HepG2 (cell line): ENCODE results near the gene WBP1. TPM values are rescaled to one million over a fixed set of nuclear protein-coding genes. Genes with fewer than 3 reads are reported as not detected.
A peak's percentile ranks its signal among the peaks of the same experiment; 100 is the strongest.

ENCODE experiments used
- E2F1 ChIP-seq: sonication (generic); formaldehyde crosslinking; IDR thresholded peaks from 2 replicates; pipeline ENCODE4 v1.5.0; 2020; ENCODE audit warnings: missing genetic modification reagents
- FOSL1 ChIP-seq: sonication (generic); formaldehyde crosslinking; IDR thresholded peaks from 2 replicates; pipeline ENCODE4 v1.9.0; 2021; ENCODE audit warnings: missing genetic modification reagents, borderline replicate concordance
- GLI4 ChIP-seq: sonication (generic); formaldehyde crosslinking; IDR thresholded peaks from 2 replicates; pipeline ENCODE4 v1.5.1; 2020; ENCODE audit warnings: missing genetic modification reagents, mild to moderate bottlenecking, moderate library complexity, borderline replicate concordance
- KLF16 ChIP-seq, 2 experiments: sonication (generic) in 1 of 2; formaldehyde crosslinking in 1 of 2; IDR thresholded peaks; 2 replicates each; pipeline versions ENCODE4 v1.6.1 to v1.8.0; 2016 to 2023; ENCODE audit warnings: missing genetic modification reagents in 2 of 2, missing compliant biosample characterization in 1 of 2
- MLXIP ChIP-seq: sonication (generic); formaldehyde crosslinking; IDR thresholded peaks from 2 replicates; pipeline ENCODE4 v1.9.0; 2021; ENCODE audit warnings: missing genetic modification reagents, borderline replicate concordance
- POGZ ChIP-seq: sonication (generic); formaldehyde crosslinking; IDR thresholded peaks from 2 replicates; pipeline ENCODE4 v1.4.0; 2020; ENCODE audit warnings: mild to moderate bottlenecking, missing genetic modification reagents
- PPARG ChIP-seq: conservative IDR thresholded peaks from 2 replicates; pipeline ENCODE4 v1.6.1; 2016; ENCODE audit warnings: missing biosample characterization, missing genetic modification reagents
- TCF7L2 ChIP-seq: IDR thresholded peaks from 2 replicates; pipeline ENCODE4 v1.6.1; 2011; ENCODE audit warnings: mild to moderate bottlenecking, low read depth, low read length, moderate library complexity
- TP53 ChIP-seq: sonication (generic); formaldehyde crosslinking; conservative IDR thresholded peaks from 2 replicates; pipeline ENCODE4 v1.4.0; 2020; ENCODE audit warnings: missing genetic modification reagents
- ZBTB43 ChIP-seq: sonication (generic); formaldehyde crosslinking; conservative IDR thresholded peaks from 2 replicates; pipeline ENCODE4 v1.4.0; 2020; ENCODE audit warnings: missing genetic modification reagents
- ZKSCAN8 ChIP-seq: IDR thresholded peaks from 2 replicates; pipeline ENCODE4 v1.6.1; 2016; ENCODE audit warnings: borderline replicate concordance, missing genetic modification reagents, missing compliant biosample characterization
- ZNF207 ChIP-seq: fragments of 450-650 bp; IDR thresholded peaks from 2 replicates; pipeline ENCODE4 v1.6.1; 2016; ENCODE audit warnings: antibody characterized with exemption, borderline replicate concordance
- ZNF703 ChIP-seq: sonication (generic); formaldehyde crosslinking; IDR thresholded peaks from 2 replicates; pipeline ENCODE4 v1.5.1; 2020; ENCODE audit warnings: missing genetic modification reagents, mild to moderate bottlenecking, moderate library complexity, borderline replicate concordance
- polyA plus RNA-seq, 8 experiments: library from polyadenylated mRNA; depleted of rRNA in 3 of 8; stranded (reverse) in 7 of 8; unstranded in 1 of 8; fragments of >200 nt; fragmentation: Illumina TruSeq in 4 of 8; extraction: Trizol in 4 of 8; gene quantifications; 2 replicates each; pipeline versions ENCODE4 v1.2.1 to v1.2.3, GENCODE V29; 2011 to 2016; ENCODE audit warnings: low read depth in 4 of 8, missing spikeins in 1 of 8, mixed read lengths in 1 of 8; ENCODE audit not compliant: insufficient read depth in 1 of 8
- total RNA-seq, 5 experiments: library from RNA; depleted of rRNA; stranded (reverse); fragments of >200 nt; fragmentation: Illumina TruSeq; extraction: Trizol; gene quantifications; 2 replicates each; pipeline ENCODE4 v1.2.3, GENCODE V29; 2016; ENCODE audit warnings: low read depth in 1 of 5
- TF ChIP-seq, protein P1 (sequence below): sonication (generic); formaldehyde crosslinking; IDR thresholded peaks from 2 replicates; pipeline ENCODE4 v1.4.0; 2020; ENCODE audit warnings: mild to moderate bottlenecking, missing genetic modification reagents
- TF ChIP-seq, protein P2 (sequence below): sonication (generic); formaldehyde crosslinking; IDR thresholded peaks from 2 replicates; pipeline ENCODE4 v1.9.0; 2021; ENCODE audit warnings: missing genetic modification reagents, mild to moderate bottlenecking, borderline replicate concordance

Gene WBP1
- total and polyA plus RNA-seq, 2 of the 13 experiments (the other 11 are each of a cell fraction or from before 2014, with no cell fraction given), result 38.8 to 85.7 TPM

DNA sequence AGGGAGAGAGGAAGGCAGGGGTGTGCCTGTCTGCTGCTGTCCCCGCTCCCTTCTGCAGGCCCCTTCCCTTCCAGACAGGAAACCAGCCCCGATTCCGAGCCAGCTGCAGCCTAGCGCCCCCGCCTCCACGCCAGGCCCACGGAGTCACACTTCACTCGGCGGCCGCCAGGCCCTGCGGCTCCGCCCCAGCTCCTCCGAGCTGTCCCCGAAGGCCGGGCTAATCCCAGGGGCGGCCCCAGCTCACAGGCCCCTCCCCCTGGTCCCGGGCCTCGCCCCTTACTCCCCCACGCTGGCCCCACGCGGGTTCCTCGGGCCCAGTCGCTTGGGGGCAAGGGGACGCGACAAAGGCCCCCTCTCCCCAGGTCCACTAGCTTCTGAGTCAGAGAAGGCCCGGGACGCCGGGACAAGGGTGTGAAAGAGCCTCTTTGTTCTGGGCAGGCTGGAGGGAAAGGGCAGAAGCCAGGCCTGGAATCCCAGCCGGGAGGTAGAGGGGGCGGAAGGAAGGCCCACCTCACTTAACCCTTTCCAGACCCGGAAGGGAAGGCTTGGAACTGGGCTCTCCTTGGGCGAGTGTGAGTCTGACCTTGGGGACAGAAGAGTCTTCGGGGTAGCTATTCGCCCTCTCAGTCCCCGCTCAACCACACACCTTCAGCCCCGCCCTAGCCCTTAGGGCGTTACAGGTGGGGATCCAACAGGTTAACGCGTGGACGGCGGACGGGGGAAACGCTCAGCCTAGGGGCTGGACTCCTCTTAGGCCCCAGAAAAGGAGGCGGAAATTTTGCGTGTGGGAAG lies 17.7 kb upstream of the WBP1 start (continued):
- TF ChIP-seq MLXIP, result peak; percentile 85; the same call in 1 of the 2 replicates
- peak; percentile 69; the same call in 1 of the 2 replicates for TF ChIP-seq POGZ (CRISPR knock-in tag)
- peak; percentile 50; the same call in 1 of the 2 replicates for TF ChIP-seq FOSL1
- TF ChIP-seq PPARG, result peak; percentile 51; the same call in 1 of the 2 replicates
- TF ChIP-seq ZNF703 (CRISPR knock-in tag), result peak; percentile 93
- peak; percentile 45; the same call in 1 of the 2 replicates for TF ChIP-seq ZBTB43
- TF ChIP-seq, protein P1, sequence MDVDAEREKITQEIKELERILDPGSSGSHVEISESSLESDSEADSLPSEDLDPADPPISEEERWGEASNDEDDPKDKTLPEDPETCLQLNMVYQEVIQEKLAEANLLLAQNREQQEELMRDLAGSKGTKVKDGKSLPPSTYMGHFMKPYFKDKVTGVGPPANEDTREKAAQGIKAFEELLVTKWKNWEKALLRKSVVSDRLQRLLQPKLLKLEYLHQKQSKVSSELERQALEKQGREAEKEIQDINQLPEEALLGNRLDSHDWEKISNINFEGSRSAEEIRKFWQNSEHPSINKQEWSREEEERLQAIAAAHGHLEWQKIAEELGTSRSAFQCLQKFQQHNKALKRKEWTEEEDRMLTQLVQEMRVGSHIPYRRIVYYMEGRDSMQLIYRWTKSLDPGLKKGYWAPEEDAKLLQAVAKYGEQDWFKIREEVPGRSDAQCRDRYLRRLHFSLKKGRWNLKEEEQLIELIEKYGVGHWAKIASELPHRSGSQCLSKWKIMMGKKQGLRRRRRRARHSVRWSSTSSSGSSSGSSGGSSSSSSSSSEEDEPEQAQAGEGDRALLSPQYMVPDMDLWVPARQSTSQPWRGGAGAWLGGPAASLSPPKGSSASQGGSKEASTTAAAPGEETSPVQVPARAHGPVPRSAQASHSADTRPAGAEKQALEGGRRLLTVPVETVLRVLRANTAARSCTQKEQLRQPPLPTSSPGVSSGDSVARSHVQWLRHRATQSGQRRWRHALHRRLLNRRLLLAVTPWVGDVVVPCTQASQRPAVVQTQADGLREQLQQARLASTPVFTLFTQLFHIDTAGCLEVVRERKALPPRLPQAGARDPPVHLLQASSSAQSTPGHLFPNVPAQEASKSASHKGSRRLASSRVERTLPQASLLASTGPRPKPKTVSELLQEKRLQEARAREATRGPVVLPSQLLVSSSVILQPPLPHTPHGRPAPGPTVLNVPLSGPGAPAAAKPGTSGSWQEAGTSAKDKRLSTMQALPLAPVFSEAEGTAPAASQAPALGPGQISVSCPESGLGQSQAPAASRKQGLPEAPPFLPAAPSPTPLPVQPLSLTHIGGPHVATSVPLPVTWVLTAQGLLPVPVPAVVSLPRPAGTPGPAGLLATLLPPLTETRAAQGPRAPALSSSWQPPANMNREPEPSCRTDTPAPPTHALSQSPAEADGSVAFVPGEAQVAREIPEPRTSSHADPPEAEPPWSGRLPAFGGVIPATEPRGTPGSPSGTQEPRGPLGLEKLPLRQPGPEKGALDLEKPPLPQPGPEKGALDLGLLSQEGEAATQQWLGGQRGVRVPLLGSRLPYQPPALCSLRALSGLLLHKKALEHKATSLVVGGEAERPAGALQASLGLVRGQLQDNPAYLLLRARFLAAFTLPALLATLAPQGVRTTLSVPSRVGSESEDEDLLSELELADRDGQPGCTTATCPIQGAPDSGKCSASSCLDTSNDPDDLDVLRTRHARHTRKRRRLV (CRISPR knock-in tag), result peak; percentile 84; the same call in 1 of the 2 replicates
- TF ChIP-seq TCF7L2, result no peak
- TF ChIP-seq GLI4 (CRISPR knock-in tag), result peak; percentile 71; the same call in 1 of the 2 replicates
- peak; percentile 33 for TF ChIP-seq ZKSCAN8
- TF ChIP-seq E2F1 (CRISPR knock-in tag), result peak; percentile 62; the same call in 1 of the 2 replicates
- TF ChIP-seq, protein P2, sequence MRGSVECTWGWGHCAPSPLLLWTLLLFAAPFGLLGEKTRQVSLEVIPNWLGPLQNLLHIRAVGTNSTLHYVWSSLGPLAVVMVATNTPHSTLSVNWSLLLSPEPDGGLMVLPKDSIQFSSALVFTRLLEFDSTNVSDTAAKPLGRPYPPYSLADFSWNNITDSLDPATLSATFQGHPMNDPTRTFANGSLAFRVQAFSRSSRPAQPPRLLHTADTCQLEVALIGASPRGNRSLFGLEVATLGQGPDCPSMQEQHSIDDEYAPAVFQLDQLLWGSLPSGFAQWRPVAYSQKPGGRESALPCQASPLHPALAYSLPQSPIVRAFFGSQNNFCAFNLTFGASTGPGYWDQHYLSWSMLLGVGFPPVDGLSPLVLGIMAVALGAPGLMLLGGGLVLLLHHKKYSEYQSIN, result no peak
- TF ChIP-seq KLF16 (CRISPR knock-in tag; IDR thresholded peaks at IDR 0.05), result peak in 1 of 2 experiments; percentile 93; a peak in 2 of 4 replicates
- TF ChIP-seq ZNF207, result no peak
- TF ChIP-seq TP53 (CRISPR knock-in tag), result peak; percentile 81; the same call in 1 of the 2 replicates
